OCI-LY3 (cell line): Measurements from ENCODE around the gene KIR3DL3.

Source experiments
- H2AFZ ChIP-seq: fragments of 200-600, 300-600 bp; shearing (Covaris generic); 2 replicates; pipeline ENCODE4 v1.6.0; 2014; ENCODE audit warnings: antibody characterized with exemption, low read depth, low read length
- H3K27ac ChIP-seq: fragments of 200-600, 300-600 bp; sonication (generic); 2 replicates; pipeline ENCODE4 v1.5.1; 2014; ENCODE audit warnings: mild to moderate bottlenecking, low read length, moderate library complexity, mixed read lengths
- H3K27me3 ChIP-seq: fragments of 200-600, 300-600 bp; sonication (generic); 2 replicates; pipeline ENCODE4 v1.6.1; 2014; ENCODE audit warnings: low read depth, low read length, mixed read lengths
- H3K36me3 ChIP-seq: fragments of 200-600, 300-600 bp; sonication (generic); replicated peaks from 2 replicates; pipeline ENCODE3; 2014; ENCODE audit warnings: low read depth, low read length, mixed read lengths
- H3K4me1 ChIP-seq: fragments of 300-600, 200-600 bp; sonication (generic); 2 replicates; pipeline ENCODE4 v1.6.1; 2014; ENCODE audit warnings: low read length, mixed read lengths
- H3K4me2 ChIP-seq: fragments of 200-600, 300-600 bp; sonication (generic); 2 replicates; pipeline ENCODE4 v1.6.1; 2014; ENCODE audit warnings: low read length, mixed read lengths
- H3K4me3 ChIP-seq: fragments of 300-600, 200-600 bp; sonication (generic); 2 replicates; pipeline ENCODE4 v1.5.1; 2014; ENCODE audit warnings: antibody characterized with exemption, mild to moderate bottlenecking, low read length, moderate library complexity
- H3K79me2 ChIP-seq: fragments of 300-600, 200-600 bp; shearing (Covaris generic); 2 replicates; pipeline ENCODE4 v1.6.1; 2014; ENCODE audit warnings: mild to moderate bottlenecking, low read length, mixed read lengths
- H3K9ac ChIP-seq: fragments of 300-600, 200-600 bp; shearing (Covaris generic); 2 replicates; pipeline ENCODE4 v1.6.0; 2014; ENCODE audit warnings: mild to moderate bottlenecking, low read length, moderate library complexity
- H3K9me3 ChIP-seq: fragments of 200-600, 300-600 bp; shearing (Covaris generic); 2 replicates; pipeline ENCODE4 v1.6.1; 2014; ENCODE audit warnings: low read length, mixed read lengths; ENCODE audit not compliant: insufficient read depth
- H4K20me1 ChIP-seq: fragments of 200-600, 300-600 bp; sonication (generic); 2 replicates; pipeline ENCODE4 v1.6.1; 2016; ENCODE audit warnings: low read length, mixed read lengths; ENCODE audit not compliant: insufficient read depth
- EZH2phosphoT487 ChIP-seq: fragments of 200-600 bp; shearing (Covaris generic); IDR thresholded peaks from 2 replicates; pipeline ENCODE4 v1.6.1; 2018; ENCODE audit warnings: antibody characterized with exemption, mixed run types, low read depth
- TF ChIP-seq, protein P1 (sequence below): fragments of 200-600, 300-600 bp; sonication (generic); IDR thresholded peaks from 2 replicates; pipeline ENCODE4 v1.5.1; 2014; ENCODE audit warnings: antibody characterized with exemption, low read length, low read depth

The KIR3DL3 gene

GRCh38 chr19:54682306-54682856 lies 41.9 kb upstream of the KIR3DL3 start:
- peaks cover 17% of the 10 kb centered on the region; the same call in 1 of the 2 replicates for H3K27me3 ChIP-seq
- H3K36me3 ChIP-seq = no peaks in the 10 kb centered on the region
- H2AFZ ChIP-seq = no peak overlapping the region
- TF ChIP-seq, protein P1, sequence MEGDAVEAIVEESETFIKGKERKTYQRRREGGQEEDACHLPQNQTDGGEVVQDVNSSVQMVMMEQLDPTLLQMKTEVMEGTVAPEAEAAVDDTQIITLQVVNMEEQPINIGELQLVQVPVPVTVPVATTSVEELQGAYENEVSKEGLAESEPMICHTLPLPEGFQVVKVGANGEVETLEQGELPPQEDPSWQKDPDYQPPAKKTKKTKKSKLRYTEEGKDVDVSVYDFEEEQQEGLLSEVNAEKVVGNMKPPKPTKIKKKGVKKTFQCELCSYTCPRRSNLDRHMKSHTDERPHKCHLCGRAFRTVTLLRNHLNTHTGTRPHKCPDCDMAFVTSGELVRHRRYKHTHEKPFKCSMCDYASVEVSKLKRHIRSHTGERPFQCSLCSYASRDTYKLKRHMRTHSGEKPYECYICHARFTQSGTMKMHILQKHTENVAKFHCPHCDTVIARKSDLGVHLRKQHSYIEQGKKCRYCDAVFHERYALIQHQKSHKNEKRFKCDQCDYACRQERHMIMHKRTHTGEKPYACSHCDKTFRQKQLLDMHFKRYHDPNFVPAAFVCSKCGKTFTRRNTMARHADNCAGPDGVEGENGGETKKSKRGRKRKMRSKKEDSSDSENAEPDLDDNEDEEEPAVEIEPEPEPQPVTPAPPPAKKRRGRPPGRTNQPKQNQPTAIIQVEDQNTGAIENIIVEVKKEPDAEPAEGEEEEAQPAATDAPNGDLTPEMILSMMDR = no peak
- TF ChIP-seq EZH2phosphoT487 = no peak
- peak overlapping the region; percentile 68 for H3K4me2 ChIP-seq
- no peaks in the 10 kb centered on the region for H3K9me3 ChIP-seq
- H3K27ac ChIP-seq = no peak overlapping the region
- H3K79me2 ChIP-seq = no peaks in the 10 kb centered on the region
- H3K4me3 ChIP-seq = peak overlapping the region; percentile 24; the same call in 1 of the 2 replicates
- 0 out of 2 replicates have a peak, but pooled peaks cover 4% of the 10 kb centered on the region for H4K20me1 ChIP-seq
- H3K4me1 ChIP-seq = peaks cover 25% of the 10 kb centered on the region
- no peak overlapping the region for H3K9ac ChIP-seq

DNA sequence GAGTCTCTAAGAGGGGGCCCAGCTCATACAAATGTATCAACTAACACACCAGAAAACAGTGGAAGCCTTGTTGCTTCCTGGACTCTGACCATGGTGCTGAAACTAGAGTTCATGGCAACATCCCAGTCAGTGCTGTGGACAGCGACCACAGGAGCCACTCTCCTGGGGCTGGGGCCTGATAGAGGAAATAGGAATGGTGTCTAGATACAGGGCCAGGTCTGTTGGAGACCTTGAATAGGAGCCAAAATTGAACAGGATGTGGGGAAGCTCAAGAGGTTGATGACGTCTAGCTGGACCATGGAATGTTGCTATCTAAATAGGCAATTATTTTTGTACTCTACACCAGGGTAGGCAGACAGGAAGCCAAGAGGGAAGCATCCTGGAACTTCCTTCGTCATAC lies 39.7 kb upstream of the KIR3DL3 start:
- no peaks in the 10 kb centered on the region for H3K9me3 ChIP-seq
- H3K4me2 ChIP-seq = no peak overlapping the region
- no peak overlapping the region for H3K27ac ChIP-seq
- H4K20me1 ChIP-seq = 0 out of 2 replicates have a peak, but pooled peaks cover 4% of the 10 kb centered on the region
- no peak overlapping the region for H2AFZ ChIP-seq
- H3K9ac ChIP-seq = no peak overlapping the region
- no peaks in the 10 kb centered on the region for H3K79me2 ChIP-seq
- H3K4me3 ChIP-seq = no peak overlapping the region
- TF ChIP-seq, protein P1 = no peak
- TF ChIP-seq EZH2phosphoT487 = no peak
- peaks cover 25% of the 10 kb centered on the region for H3K4me1 ChIP-seq
- peaks cover 36% of the 10 kb centered on the region for H3K27me3 ChIP-seq
- H3K36me3 ChIP-seq = no peaks in the 10 kb centered on the region

DNA sequence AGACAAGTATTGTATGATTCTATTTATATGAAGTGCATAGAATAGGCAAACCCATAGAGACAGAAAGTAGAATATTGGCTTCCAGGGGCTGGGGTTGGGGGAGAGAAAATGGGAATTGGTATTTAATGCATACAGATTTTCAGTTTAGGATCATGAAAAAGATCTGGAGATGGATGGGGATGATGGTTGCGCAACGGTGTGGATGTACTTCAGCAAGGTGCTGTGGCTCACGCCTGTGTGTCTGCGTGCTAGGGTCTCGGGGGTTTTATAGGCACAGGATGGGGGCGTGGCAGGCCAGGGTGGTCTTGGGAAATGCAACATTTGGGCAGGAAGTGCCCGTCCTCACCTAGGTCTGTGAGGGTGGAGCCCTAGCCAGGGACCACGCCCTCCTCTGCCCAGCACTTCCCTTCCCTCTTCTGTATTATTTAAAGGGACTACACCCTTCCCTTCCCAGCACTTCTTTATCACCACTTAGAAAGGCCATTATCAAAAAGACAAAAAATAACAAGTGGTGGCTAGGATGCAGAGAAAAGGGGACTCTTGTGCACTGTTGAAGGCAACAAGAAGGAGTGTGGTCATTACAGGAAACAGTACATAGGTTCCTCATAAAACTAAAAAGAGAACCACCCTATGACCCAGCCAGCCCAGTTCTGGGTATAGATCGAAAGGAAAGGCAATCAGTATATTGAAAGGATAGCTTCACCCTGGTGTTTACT lies 32.5 kb upstream of the KIR3DL3 start:
- no peak overlapping the region for H3K4me3 ChIP-seq
- 0 out of 2 replicates have a peak, but pooled peaks cover 4% of the 10 kb centered on the region for H3K4me1 ChIP-seq
- no peak overlapping the region for H3K27ac ChIP-seq
- no peaks in the 10 kb centered on the region for H3K9me3 ChIP-seq
- no peaks in the 10 kb centered on the region for H4K20me1 ChIP-seq
- H3K4me2 ChIP-seq = no peak overlapping the region
- H3K27me3 ChIP-seq = peaks cover 51% of the 10 kb centered on the region
- H3K36me3 ChIP-seq = no peaks in the 10 kb centered on the region
- no peak overlapping the region for H3K9ac ChIP-seq
- H2AFZ ChIP-seq = no peak overlapping the region
- no peaks in the 10 kb centered on the region for H3K79me2 ChIP-seq
- TF ChIP-seq, protein P1 = no peak
- TF ChIP-seq EZH2phosphoT487 = no peak

DNA sequence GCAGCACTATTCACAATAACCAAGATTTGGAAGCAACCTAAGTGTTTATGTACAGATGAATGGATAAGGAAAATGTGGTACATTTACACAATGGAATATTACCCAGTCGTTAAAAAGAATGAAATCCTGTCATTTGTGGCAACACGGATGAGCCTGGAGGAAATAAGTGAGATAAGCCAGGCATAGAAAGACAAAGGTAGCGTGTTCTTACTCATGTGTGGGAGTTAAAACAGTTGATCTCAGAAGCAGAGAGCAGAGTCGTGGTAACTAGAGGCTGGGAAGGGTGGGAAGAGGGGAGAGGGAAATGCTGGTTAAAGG lies 32.0 kb upstream of the KIR3DL3 start:
- Histone ChIP-seq H3K4me1 (0 out of 2 replicates have a peak, but pooled peaks cover 4% of the 10 kb centered on the region), H4K20me1 (no peaks in the 10 kb centered on the region), H3K4me3 (no peak overlapping the region), H3K27ac (no peak overlapping the region), H3K79me2 (no peaks in the 10 kb centered on the region), H3K27me3 (peaks cover 46% of the 10 kb centered on the region), H3K9ac (no peak overlapping the region), H3K4me2 (no peak overlapping the region), H3K36me3 (no peaks in the 10 kb centered on the region), H3K9me3 (no peaks in the 10 kb centered on the region), H2AFZ (no peak overlapping the region)
- TF ChIP-seq, protein P1 = no peak
- no peak for TF ChIP-seq EZH2phosphoT487
